ENCODE results near the gene TMEM30A. TPM values are rescaled to one million over a fixed set of nuclear protein-coding genes. Genes with fewer than 3 reads are reported as not detected.

The TMEM30A gene
- total RNA-seq, 4 donors from 2014 or later = 62.4 to 101 (median 76.9) TPM

- Histone ChIP-seq H3K9me3 (no peaks in the 10 kb centered on the region), H3K27ac (no peak overlapping the region), H3K4me3 (no peak overlapping the region), H3K4me1 (peaks cover 0 to 42% (median 9%) of the 10 kb centered on the region in 4 donors), H3K36me3 (peaks cover 0 to 27% (median 4%) of the 10 kb centered on the region in 3 donors), H3K27me3 (no peaks in the 10 kb centered on the region)
- TF ChIP-seq, protein P1, sequence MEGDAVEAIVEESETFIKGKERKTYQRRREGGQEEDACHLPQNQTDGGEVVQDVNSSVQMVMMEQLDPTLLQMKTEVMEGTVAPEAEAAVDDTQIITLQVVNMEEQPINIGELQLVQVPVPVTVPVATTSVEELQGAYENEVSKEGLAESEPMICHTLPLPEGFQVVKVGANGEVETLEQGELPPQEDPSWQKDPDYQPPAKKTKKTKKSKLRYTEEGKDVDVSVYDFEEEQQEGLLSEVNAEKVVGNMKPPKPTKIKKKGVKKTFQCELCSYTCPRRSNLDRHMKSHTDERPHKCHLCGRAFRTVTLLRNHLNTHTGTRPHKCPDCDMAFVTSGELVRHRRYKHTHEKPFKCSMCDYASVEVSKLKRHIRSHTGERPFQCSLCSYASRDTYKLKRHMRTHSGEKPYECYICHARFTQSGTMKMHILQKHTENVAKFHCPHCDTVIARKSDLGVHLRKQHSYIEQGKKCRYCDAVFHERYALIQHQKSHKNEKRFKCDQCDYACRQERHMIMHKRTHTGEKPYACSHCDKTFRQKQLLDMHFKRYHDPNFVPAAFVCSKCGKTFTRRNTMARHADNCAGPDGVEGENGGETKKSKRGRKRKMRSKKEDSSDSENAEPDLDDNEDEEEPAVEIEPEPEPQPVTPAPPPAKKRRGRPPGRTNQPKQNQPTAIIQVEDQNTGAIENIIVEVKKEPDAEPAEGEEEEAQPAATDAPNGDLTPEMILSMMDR (IDR thresholded peaks at IDR 0.05) = peak; percentile 71 to 73 (median 72)
- TF ChIP-seq EP300 (IDR thresholded peaks at IDR 0.05) (no peak), POLR2A (IDR thresholded peaks at IDR 0.05) (no peak)
- DNase-seq (ENCODE audit: low spot score in 2 of 2) = no peak
- 46 to 51% methylated on average over 2 of the region's 2 CpGs for WGBS, 2 donors
These were observed 17.8 kb downstream of the TMEM30A start for GRCh38 chr6:75266716-75267291.

DNA sequence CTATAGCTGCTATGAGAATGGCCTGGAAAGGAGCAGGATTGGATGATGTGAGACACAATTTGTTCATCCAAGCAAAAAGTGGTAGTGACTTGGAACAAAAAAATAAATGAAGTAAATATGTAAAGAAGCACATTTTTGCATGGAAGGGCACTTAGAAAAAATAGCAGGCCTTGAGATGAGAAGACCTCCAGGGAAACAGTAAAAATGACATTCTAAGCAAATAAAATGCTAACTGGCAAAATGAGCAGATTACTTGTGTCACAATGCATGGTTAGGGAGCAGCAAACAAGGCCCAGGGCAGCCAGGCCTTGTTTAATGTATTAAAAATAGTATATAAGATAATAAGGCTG lies 21.2 kb downstream of the TMEM30A start:
- no peaks in the 10 kb centered on the region for H3K9me3 ChIP-seq
- TF ChIP-seq EP300 (IDR thresholded peaks at IDR 0.05) (no peak), POLR2A (IDR thresholded peaks at IDR 0.05) (no peak)
- TF ChIP-seq, protein P1 (IDR thresholded peaks at IDR 0.05) = no peak
- peaks cover 0 to 33% (median 9%) of the 10 kb centered on the region in 4 donors for H3K4me1 ChIP-seq
- DNase-seq (ENCODE audit: low spot score in 2 of 2) = no peak
- no peak overlapping the region for H3K4me3 ChIP-seq
- H3K27ac ChIP-seq = no peak overlapping the region
- H3K36me3 ChIP-seq = peaks cover 0 to 57% (median 4%) of the 10 kb centered on the region in 3 donors
- H3K27me3 ChIP-seq = no peaks in the 10 kb centered on the region

GRCh38 chr6:75262716-75263400 lies 21.7 kb downstream of the TMEM30A start:
- DNase-seq (ENCODE audit: low spot score in 2 of 2) = no peak
- no peak overlapping the region for H3K27ac ChIP-seq
- no peaks in the 10 kb centered on the region for H3K9me3 ChIP-seq
- TF ChIP-seq POLR2A (IDR thresholded peaks at IDR 0.05) (no peak), EP300 (IDR thresholded peaks at IDR 0.05) (no peak)
- TF ChIP-seq, protein P1 (IDR thresholded peaks at IDR 0.05) = no peak
- peaks cover 0 to 28% (median 6%) of the 10 kb centered on the region in 4 donors for H3K4me1 ChIP-seq
- H3K36me3 ChIP-seq = peaks cover 0 to 62% (median 4%) of the 10 kb centered on the region in 3 donors
- 88% methylated on average over 4 of the region's 4 CpGs for WGBS, 2 donors
- H3K27me3 ChIP-seq = no peaks in the 10 kb centered on the region
- no peak overlapping the region for H3K4me3 ChIP-seq

- TF ChIP-seq, protein P1 (IDR thresholded peaks at IDR 0.05) = no peak
- no peak for TF ChIP-seq EP300 (IDR thresholded peaks at IDR 0.05)
- no peak for TF ChIP-seq POLR2A (IDR thresholded peaks at IDR 0.05)
- H3K9me3 ChIP-seq = no peaks in the 10 kb centered on the region
- H3K4me3 ChIP-seq = no peak overlapping the region
- WGBS, 2 donors = 92 to 100% methylated on average over 1 of the region's 1 CpG
- peaks cover 0 to 75% (median 4%) of the 10 kb centered on the region in 3 donors for H3K36me3 ChIP-seq
- H3K27me3 ChIP-seq = no peaks in the 10 kb centered on the region
- no peak for DNase-seq (ENCODE audit: low spot score in 2 of 2)
- no peak overlapping the region for H3K27ac ChIP-seq
- H3K4me1 ChIP-seq = peaks cover 0 to 18% (median 0%) of the 10 kb centered on the region in 4 donors
These were observed 23.3 kb downstream of the TMEM30A start for GRCh38 chr6:75261299-75261698.

DNA sequence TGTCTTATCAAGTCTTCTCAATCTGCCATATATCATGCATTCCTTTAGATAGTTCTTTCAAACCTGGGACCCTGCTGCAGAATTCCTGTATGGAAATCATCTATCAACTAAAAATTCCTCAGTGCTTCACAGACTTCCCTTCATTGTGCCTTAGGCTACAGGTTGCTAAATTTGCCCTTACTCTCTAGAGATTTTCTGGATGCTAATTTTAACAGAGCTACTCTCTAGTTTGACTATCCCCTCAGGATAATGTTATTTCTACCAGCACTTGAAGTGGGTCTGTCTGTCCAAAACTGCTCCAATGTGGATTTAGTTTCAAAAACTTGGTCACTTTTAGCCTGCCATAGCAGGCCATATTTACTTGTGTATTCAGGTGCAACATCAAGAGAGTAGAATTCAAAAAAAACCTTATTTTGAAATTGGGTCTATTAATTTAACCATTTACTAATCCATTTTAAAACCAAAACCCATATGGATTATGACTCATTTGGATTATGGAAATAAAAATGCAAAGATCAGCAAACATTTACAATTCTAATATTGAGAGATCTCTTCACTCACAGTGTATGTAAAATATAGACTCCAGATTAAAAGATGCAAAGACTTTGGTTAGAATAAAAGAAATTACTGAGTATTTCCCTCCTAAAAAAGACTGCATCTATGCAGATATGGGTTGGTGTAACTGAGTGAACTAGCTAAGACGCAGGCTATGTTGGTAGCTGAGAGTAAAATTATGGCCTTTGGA lies 27.1 kb downstream of the TMEM30A start:
- Histone ChIP-seq H3K4me1 (peaks cover 0 to 5% (median 0%) of the 10 kb centered on the region in 4 donors), H3K4me3 (no peak overlapping the region), H3K9me3 (no peaks in the 10 kb centered on the region), H3K27ac (no peak overlapping the region), H3K27me3 (no peaks in the 10 kb centered on the region), H3K36me3 (peaks cover 0 to 74% (median 0%) of the 10 kb centered on the region in 3 donors)
- TF ChIP-seq POLR2A (IDR thresholded peaks at IDR 0.05) (no peak), EP300 (IDR thresholded peaks at IDR 0.05) (no peak)
- TF ChIP-seq, protein P1 (IDR thresholded peaks at IDR 0.05) = no peak
- DNase-seq (ENCODE audit: low spot score in 2 of 2) = no peak
- 95 to 100% methylated on average over 1 of the region's 1 CpG for WGBS, 2 donors

Measured in tibial nerve (tissue), 4 donors.